GM21390 (cell line): ENCODE data around the gene COL23A1.

Experiments
- ATAC-seq: cut with Tn5 transposase; IDR thresholded peaks from one replicate; pipeline ENCODE4 v1.9.1; 2021; ENCODE audit not compliant: unreplicated experiment

Gene COL23A1

GRCh38 chr5:178464431-178465048 is 125.7 kb downstream of the COL23A1 start:
- no peak for ATAC-seq

- no peak for ATAC-seq
Observed at GRCh38 chr5:178463321-178464155, 126.7 kb downstream of the COL23A1 start.

GRCh38 chr5:178462816-178463215 is 127.4 kb downstream of the COL23A1 start:
- ATAC-seq: no peak

GRCh38 chr5:178462076-178462475 is 128.1 kb downstream of the COL23A1 start:
- ATAC-seq: no peak

GRCh38 chr5:178461004-178461730 is 129.0 kb downstream of the COL23A1 start:
- ATAC-seq: peak; percentile 64

- ATAC-seq: no peak
Observed at GRCh38 chr5:178460598-178460997, 129.6 kb downstream of the COL23A1 start.

GRCh38 chr5:178460174-178460573 is 130.0 kb downstream of the COL23A1 start:
- ATAC-seq: no peak

GRCh38 chr5:178458140-178458539 is 132.1 kb downstream of the COL23A1 start:
- no peak for ATAC-seq

- no peak for ATAC-seq
Observed at GRCh38 chr5:178457471-178457870, 132.7 kb downstream of the COL23A1 start.

GRCh38 chr5:178455480-178455835 is 134.7 kb downstream of the COL23A1 start:
- ATAC-seq: no peak

GRCh38 chr5:178454821-178455479 is 135.2 kb downstream of the COL23A1 start:
- no peak for ATAC-seq

GRCh38 chr5:178454303-178454702 is 135.9 kb downstream of the COL23A1 start:
- ATAC-seq: no peak

- no peak for ATAC-seq
Observed at GRCh38 chr5:178453224-178453623, 137.0 kb downstream of the COL23A1 start.

GRCh38 chr5:178450121-178451028 is 139.8 kb downstream of the COL23A1 start:
- no peak for ATAC-seq

- no peak for ATAC-seq
Observed at GRCh38 chr5:178449163-178450070, 140.8 kb downstream of the COL23A1 start.

- ATAC-seq: no peak
Observed at GRCh38 chr5:178445534-178445933, 144.7 kb downstream of the COL23A1 start.

GRCh38 chr5:178442405-178443257 is 147.6 kb downstream of the COL23A1 start:
- no peak for ATAC-seq

GRCh38 chr5:178441486-178442270 is 148.5 kb downstream of the COL23A1 start:
- ATAC-seq: no peak
